ENCODE data around the gene MRGPRG.

Gene MRGPRG

GRCh38 chr11:3206922-3207204 is 11.8 kb downstream of the MRGPRG start:
- DNase-seq (ENCODE audit: low spot score): no peak

- no peak for DNase-seq (ENCODE audit: low spot score)
These were observed 12.3 kb downstream of the MRGPRG start for GRCh38 chr11:3206156-3206921.

GRCh38 chr11:3205261-3206155 is 13.1 kb downstream of the MRGPRG start:
- no peak for DNase-seq (ENCODE audit: low spot score)

GRCh38 chr11:3204141-3205015 is 14.2 kb downstream of the MRGPRG start:
- no peak for DNase-seq (ENCODE audit: low spot score)

GRCh38 chr11:3203221-3204043 is 15.2 kb downstream of the MRGPRG start:
- no peak for DNase-seq (ENCODE audit: low spot score)

- no peak for DNase-seq (ENCODE audit: low spot score)
These were observed 15.9 kb downstream of the MRGPRG start for GRCh38 chr11:3202759-3203158.

GRCh38 chr11:3202305-3202704 is 16.3 kb downstream of the MRGPRG start:
- no peak for DNase-seq (ENCODE audit: low spot score)

GRCh38 chr11:3201677-3202181 is 16.9 kb downstream of the MRGPRG start:
- DNase-seq (ENCODE audit: low spot score): no peak

GRCh38 chr11:3201112-3201581 is 17.5 kb downstream of the MRGPRG start:
- no peak for DNase-seq (ENCODE audit: low spot score)

- no peak for DNase-seq (ENCODE audit: low spot score)
These were observed 18.1 kb downstream of the MRGPRG start for GRCh38 chr11:3200388-3201111.

- DNase-seq (ENCODE audit: low spot score): no peak
These were observed 18.9 kb downstream of the MRGPRG start for GRCh38 chr11:3199537-3200295.

- DNase-seq (ENCODE audit: low spot score): no peak
These were observed 19.8 kb downstream of the MRGPRG start for GRCh38 chr11:3198815-3199214.

GRCh38 chr11:3197878-3198528 is 20.6 kb downstream of the MRGPRG start:
- no peak for DNase-seq (ENCODE audit: low spot score)

GRCh38 chr11:3197044-3197695 is 21.4 kb downstream of the MRGPRG start:
- DNase-seq (ENCODE audit: low spot score): no peak

- no peak for DNase-seq (ENCODE audit: low spot score)
These were observed 22.2 kb downstream of the MRGPRG start for GRCh38 chr11:3196161-3197043.

GRCh38 chr11:3195251-3196160 is 23.1 kb downstream of the MRGPRG start:
- peak; percentile 14 for DNase-seq (ENCODE audit: low spot score)
